ENCODE results near the gene SREBF1.

DNA sequence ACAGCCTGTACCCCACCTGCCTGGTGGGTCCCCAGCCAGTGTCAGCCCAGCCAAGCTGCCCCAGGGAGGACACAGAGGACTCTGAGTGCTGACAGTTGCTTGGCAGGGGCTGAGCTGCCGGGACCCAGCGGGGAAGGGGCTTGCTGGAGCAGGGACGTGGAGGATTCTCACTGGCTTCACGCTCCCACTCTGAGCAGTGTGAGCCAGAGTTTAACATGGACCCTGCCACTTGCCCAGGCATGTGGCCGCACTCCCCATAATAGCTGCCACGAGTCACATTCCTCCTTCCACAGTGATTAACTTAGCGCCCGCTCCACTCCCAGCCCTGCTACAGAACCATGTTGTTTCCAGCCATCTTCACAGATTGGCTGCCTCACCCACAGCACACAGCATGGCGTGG lies 31.2 kb downstream of the SREBF1 start:
- TF ChIP-seq EZH2phosphoT487 (IDR thresholded peaks at IDR 0.05; ENCODE audit: unreplicated experiment), result no peak
- no peak for TF ChIP-seq EZH2 (IDR thresholded peaks at IDR 0.05; ENCODE audit: low read depth, unreplicated experiment)
- TF ChIP-seq, protein P1, sequence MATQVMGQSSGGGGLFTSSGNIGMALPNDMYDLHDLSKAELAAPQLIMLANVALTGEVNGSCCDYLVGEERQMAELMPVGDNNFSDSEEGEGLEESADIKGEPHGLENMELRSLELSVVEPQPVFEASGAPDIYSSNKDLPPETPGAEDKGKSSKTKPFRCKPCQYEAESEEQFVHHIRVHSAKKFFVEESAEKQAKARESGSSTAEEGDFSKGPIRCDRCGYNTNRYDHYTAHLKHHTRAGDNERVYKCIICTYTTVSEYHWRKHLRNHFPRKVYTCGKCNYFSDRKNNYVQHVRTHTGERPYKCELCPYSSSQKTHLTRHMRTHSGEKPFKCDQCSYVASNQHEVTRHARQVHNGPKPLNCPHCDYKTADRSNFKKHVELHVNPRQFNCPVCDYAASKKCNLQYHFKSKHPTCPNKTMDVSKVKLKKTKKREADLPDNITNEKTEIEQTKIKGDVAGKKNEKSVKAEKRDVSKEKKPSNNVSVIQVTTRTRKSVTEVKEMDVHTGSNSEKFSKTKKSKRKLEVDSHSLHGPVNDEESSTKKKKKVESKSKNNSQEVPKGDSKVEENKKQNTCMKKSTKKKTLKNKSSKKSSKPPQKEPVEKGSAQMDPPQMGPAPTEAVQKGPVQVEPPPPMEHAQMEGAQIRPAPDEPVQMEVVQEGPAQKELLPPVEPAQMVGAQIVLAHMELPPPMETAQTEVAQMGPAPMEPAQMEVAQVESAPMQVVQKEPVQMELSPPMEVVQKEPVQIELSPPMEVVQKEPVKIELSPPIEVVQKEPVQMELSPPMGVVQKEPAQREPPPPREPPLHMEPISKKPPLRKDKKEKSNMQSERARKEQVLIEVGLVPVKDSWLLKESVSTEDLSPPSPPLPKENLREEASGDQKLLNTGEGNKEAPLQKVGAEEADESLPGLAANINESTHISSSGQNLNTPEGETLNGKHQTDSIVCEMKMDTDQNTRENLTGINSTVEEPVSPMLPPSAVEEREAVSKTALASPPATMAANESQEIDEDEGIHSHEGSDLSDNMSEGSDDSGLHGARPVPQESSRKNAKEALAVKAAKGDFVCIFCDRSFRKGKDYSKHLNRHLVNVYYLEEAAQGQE (IDR thresholded peaks at IDR 0.05; ENCODE audit: unreplicated experiment), result no peak
- TF ChIP-seq, protein P2, sequence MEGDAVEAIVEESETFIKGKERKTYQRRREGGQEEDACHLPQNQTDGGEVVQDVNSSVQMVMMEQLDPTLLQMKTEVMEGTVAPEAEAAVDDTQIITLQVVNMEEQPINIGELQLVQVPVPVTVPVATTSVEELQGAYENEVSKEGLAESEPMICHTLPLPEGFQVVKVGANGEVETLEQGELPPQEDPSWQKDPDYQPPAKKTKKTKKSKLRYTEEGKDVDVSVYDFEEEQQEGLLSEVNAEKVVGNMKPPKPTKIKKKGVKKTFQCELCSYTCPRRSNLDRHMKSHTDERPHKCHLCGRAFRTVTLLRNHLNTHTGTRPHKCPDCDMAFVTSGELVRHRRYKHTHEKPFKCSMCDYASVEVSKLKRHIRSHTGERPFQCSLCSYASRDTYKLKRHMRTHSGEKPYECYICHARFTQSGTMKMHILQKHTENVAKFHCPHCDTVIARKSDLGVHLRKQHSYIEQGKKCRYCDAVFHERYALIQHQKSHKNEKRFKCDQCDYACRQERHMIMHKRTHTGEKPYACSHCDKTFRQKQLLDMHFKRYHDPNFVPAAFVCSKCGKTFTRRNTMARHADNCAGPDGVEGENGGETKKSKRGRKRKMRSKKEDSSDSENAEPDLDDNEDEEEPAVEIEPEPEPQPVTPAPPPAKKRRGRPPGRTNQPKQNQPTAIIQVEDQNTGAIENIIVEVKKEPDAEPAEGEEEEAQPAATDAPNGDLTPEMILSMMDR (conservative IDR thresholded peaks at IDR 0.05; ENCODE audit: low read depth in 2 of 2), result no peak
- no peak for TF ChIP-seq POLR2AphosphoS5 (IDR thresholded peaks at IDR 0.05; ENCODE audit: low read depth)
- TF ChIP-seq NANOG (IDR thresholded peaks at IDR 0.05; ENCODE audit: borderline replicate concordance), result no peak
- no peak for TF ChIP-seq JUNB (IDR thresholded peaks at IDR 0.05; ENCODE audit: unreplicated experiment)
- no peak for TF ChIP-seq CREB1 (CRISPR knock-in tag; IDR thresholded peaks at IDR 0.05; ENCODE audit: low read depth)
- TF ChIP-seq ZNF114 (CRISPR knock-in tag; IDR thresholded peaks at IDR 0.05), result no peak
- TF ChIP-seq, protein P3, sequence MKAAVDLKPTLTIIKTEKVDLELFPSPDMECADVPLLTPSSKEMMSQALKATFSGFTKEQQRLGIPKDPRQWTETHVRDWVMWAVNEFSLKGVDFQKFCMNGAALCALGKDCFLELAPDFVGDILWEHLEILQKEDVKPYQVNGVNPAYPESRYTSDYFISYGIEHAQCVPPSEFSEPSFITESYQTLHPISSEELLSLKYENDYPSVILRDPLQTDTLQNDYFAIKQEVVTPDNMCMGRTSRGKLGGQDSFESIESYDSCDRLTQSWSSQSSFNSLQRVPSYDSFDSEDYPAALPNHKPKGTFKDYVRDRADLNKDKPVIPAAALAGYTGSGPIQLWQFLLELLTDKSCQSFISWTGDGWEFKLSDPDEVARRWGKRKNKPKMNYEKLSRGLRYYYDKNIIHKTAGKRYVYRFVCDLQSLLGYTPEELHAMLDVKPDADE (IDR thresholded peaks at IDR 0.05), result no peak
- TF ChIP-seq ZNF331 (CRISPR knock-in tag; IDR thresholded peaks at IDR 0.05; ENCODE audit: low read depth), result no peak
- TF ChIP-seq STAT1 (IDR thresholded peaks at IDR 0.05; ENCODE audit: unreplicated experiment), result no peak
